ENCODE data around the gene FUT4.
A peak's percentile ranks its signal among the peaks of the same experiment; 100 is the strongest.
"Not testable (repeated sequence)": the region's sequence is repeated elsewhere in the genome, so short reads cannot be mapped to it uniquely, and the experiment has no call there.

The FUT4 gene

DNA sequence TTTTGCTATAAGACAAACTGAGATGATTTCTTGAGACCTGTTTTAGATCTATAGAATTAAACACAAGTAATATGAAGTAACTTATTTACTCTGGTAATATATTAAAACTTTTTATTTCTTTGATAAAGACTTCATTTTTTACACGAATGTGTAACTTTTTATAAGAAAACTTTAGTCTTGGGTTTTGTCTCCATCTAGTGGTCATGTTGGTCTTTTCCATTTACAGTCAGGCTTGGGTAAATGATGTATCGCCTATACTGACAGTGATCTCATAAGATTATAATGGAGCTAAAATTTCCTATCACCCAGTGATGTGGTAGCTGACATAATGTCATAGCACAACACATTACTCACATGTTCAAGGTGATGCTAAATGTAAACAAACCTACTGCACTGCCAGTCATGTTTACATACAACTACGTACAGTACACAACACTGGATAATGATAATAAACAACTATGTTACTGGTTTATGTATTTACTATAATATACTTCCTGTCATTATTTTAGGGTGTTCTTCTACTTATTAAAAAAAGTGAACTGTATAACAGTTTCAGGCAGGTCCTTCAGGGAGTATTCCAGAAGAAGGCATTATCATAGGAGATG is 38.9 kb upstream of the FUT4 start:
- no peaks in the 10 kb centered on the region for H3K27me3 ChIP-seq (ENCODE audit: insufficient read depth, poor library complexity, severe bottlenecking)
- H3K36me3 ChIP-seq (ENCODE audit: low read depth), result no peaks in the 10 kb centered on the region
- H3K27ac ChIP-seq (ENCODE audit: poor library complexity, severe bottlenecking), result no peak overlapping the region
- ATAC-seq (ENCODE audit: low read depth) (peak; percentile 56; the same call in 2 of the 3 replicates), DNase-seq (ENCODE audit: low spot score) (no peak)
- peak; percentile 87 for TF ChIP-seq CTCF (IDR thresholded peaks at IDR 0.05; ENCODE audit: poor library complexity, severe bottlenecking)
- H3K4me3 ChIP-seq (ENCODE audit: severe bottlenecking), result no peak overlapping the region
- H3K9me3 ChIP-seq (ENCODE audit: severe bottlenecking), result no peaks in the 10 kb centered on the region
- no peaks in the 10 kb centered on the region for H3K4me1 ChIP-seq (ENCODE audit: insufficient read depth, poor library complexity, severe bottlenecking)

DNA sequence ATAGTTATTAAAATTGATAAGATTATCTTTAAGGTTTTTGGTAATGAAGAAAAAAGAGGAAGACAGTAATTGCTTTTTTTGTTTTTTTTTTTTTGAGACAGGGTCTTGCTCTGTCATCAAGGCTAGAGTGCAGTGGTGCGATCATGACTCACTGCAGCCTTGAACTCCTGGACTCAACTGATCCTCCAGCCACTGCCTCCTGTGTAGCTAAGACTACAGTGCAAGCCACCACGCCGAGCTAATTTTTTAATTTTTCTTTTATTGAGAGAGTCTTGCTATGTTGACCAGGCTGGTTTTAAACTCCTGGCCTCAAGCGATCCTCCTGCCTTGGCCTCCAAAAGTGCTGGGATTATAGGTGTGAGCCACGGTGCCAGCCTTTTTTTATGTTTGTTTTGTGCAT is 37.2 kb upstream of the FUT4 start:
- H3K27ac ChIP-seq (ENCODE audit: poor library complexity, severe bottlenecking); ATAC-seq (ENCODE audit: low read depth); H3K4me1 ChIP-seq (ENCODE audit: insufficient read depth, poor library complexity, severe bottlenecking); H3K27me3 ChIP-seq (ENCODE audit: insufficient read depth, poor library complexity, severe bottlenecking); H3K9me3 ChIP-seq (ENCODE audit: severe bottlenecking); DNase-seq (ENCODE audit: low spot score); H3K36me3 ChIP-seq (ENCODE audit: low read depth); H3K4me3 ChIP-seq (ENCODE audit: severe bottlenecking): not testable (repeated sequence)

GRCh38 chr11:94507485-94507884 is 36.2 kb upstream of the FUT4 start:
- Histone ChIP-seq H3K4me1 (ENCODE audit: insufficient read depth, poor library complexity, severe bottlenecking) (no peaks in the 10 kb centered on the region), H3K9me3 (ENCODE audit: severe bottlenecking) (no peaks in the 10 kb centered on the region), H3K36me3 (ENCODE audit: low read depth) (no peaks in the 10 kb centered on the region), H3K27ac (ENCODE audit: poor library complexity, severe bottlenecking) (no peak overlapping the region), H3K4me3 (ENCODE audit: severe bottlenecking) (no peak overlapping the region), H3K27me3 (ENCODE audit: insufficient read depth, poor library complexity, severe bottlenecking) (no peaks in the 10 kb centered on the region)
- ATAC-seq (ENCODE audit: low read depth) (peak; percentile 43), DNase-seq (ENCODE audit: low spot score) (no peak)
- TF ChIP-seq CTCF (IDR thresholded peaks at IDR 0.05; ENCODE audit: poor library complexity, severe bottlenecking), result no peak

DNA sequence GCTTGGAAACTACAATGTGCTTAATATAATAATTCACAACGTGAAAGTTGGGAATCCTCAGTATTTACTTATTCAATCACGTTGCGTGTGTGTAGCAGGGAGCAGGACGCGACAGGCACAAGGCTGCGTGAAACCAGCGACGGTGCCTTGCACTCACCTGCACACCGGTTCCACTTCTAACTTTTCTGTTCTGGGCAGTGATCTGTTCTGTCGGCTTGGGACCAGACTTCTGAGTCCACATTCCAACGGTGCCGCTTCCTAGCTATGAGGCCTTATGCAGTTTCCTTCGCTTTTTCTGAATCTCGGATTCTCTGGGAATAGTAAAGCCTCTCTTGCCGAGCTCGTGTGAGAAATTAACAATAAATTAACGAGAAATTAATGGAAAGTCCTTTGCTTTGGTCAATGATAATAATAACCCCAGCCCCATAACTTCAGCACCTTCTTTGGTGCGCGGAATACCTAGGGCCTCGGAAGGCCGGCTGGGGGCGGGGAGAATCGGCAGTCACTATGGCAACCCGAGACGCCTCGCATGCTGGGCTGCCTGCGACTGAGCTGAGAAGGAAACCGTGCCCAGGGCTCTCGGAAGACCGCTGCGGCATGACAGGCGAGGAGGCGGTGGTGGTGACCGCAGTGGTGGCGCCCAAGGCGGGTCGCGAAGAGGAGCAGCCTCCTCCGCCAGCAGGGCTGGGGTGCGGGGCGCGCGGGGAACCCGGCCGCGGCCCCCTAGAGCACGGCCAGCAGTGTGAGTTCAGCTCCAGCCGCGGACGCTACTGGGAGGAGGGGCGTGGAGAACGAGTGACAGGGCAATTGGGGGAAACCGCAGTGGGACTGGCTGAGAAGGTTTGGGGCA is 31.6 kb upstream of the FUT4 start, which contains the start of gene C11orf97:
TSS of gene C11orf97 (plus strand) at position 530 of the 850 bp plus-strand sequence. CDS start at position 598, 68 bp downstream.
- Histone ChIP-seq H3K4me3 (ENCODE audit: severe bottlenecking) (peak within 1 kb of the TSS; percentile 27), H3K4me1 (ENCODE audit: insufficient read depth, poor library complexity, severe bottlenecking) (peaks cover 7% of the 10 kb centered on the region), H3K36me3 (ENCODE audit: low read depth) (no peaks in the 10 kb centered on the region), H3K27ac (ENCODE audit: poor library complexity, severe bottlenecking) (no peak within 1 kb of the TSS), H3K9me3 (ENCODE audit: severe bottlenecking) (no peaks in the 10 kb centered on the region), H3K27me3 (ENCODE audit: insufficient read depth, poor library complexity, severe bottlenecking) (no peaks in the 10 kb centered on the region)
- ATAC-seq (ENCODE audit: low read depth) (peak; percentile 68), DNase-seq (ENCODE audit: low spot score) (peak; percentile 52)
- TF ChIP-seq CTCF (IDR thresholded peaks at IDR 0.05; ENCODE audit: poor library complexity, severe bottlenecking), result no peak

- H3K27ac ChIP-seq (ENCODE audit: poor library complexity, severe bottlenecking), result no peak overlapping the region
- peaks cover 7% of the 10 kb centered on the region for H3K4me1 ChIP-seq (ENCODE audit: insufficient read depth, poor library complexity, severe bottlenecking)
- no peak overlapping the region for H3K4me3 ChIP-seq (ENCODE audit: severe bottlenecking)
- DNase-seq (ENCODE audit: low spot score) (no peak), ATAC-seq (ENCODE audit: low read depth) (peak; percentile 74)
- no peaks in the 10 kb centered on the region for H3K9me3 ChIP-seq (ENCODE audit: severe bottlenecking)
- H3K27me3 ChIP-seq (ENCODE audit: insufficient read depth, poor library complexity, severe bottlenecking), result no peaks in the 10 kb centered on the region
- TF ChIP-seq CTCF (IDR thresholded peaks at IDR 0.05; ENCODE audit: poor library complexity, severe bottlenecking), result no peak
- H3K36me3 ChIP-seq (ENCODE audit: low read depth), result no peaks in the 10 kb centered on the region
These were observed 30.6 kb upstream of the FUT4 start for GRCh38 chr11:94513091-94513490.

All from RWPE2 (cell line).